Measurements from ENCODE around the gene NOS1. TPM values are rescaled to one million over a fixed set of nuclear protein-coding genes. Genes with fewer than 3 reads are reported as not detected.

Gene NOS1
- total and polyA plus RNA-seq, 11 donors = 0.01 to 0.40 (median 0.10) TPM; not detected in 1

DNA sequence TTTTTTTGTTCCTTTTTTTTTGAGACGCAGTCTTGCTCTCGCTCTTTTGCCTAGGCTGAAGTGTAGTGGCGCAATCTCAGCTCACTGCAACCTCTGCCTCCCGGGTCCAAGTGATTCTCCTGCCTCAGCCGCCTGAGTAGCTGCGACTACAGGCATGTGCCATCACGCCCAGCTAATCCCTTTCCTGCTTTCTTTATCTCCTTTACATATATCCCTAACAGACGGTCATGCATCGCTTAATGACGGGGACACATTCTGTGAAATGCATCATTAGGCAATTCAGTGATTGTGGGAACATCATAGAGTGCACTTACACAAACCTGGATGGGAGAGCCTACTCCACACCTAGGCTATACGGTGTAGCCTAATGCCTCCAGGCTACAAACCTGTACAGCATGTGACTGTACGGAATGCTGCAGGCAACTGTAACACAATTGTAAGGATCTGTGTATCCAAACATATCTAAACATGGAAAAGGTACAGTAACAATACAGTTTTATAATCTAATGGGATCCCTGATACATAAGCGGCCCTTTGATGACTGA lies 32.8 kb downstream of the NOS1 start:
- no peaks in the 10 kb centered on the region for H3K9me3 ChIP-seq
- no peak overlapping the region for H3K4me3 ChIP-seq
- WGBS, 4 donors = 66 to 78% (median 71%) methylated on average over 13 of the region's 13 CpGs
- peaks cover 0 to 51% (median 6%) of the 10 kb centered on the region in 9 donors for H3K27me3 ChIP-seq
- no peaks in the 10 kb centered on the region for H3K4me1 ChIP-seq
- TF ChIP-seq POLR2A (IDR thresholded peaks at IDR 0.05) (no peak), CTCF (IDR thresholded peaks at IDR 0.05) (no peak)
- intact Hi-C loops (cut with DNase I) = no loop called here
- ATAC-seq (no peak), DNase-seq (no peak)
- no peak overlapping the region for H3K27ac ChIP-seq
- H3K36me3 ChIP-seq = no peaks in the 10 kb centered on the region

GRCh38 chr12:117322428-117322827 lies 39.0 kb downstream of the NOS1 start:
- Histone ChIP-seq H3K4me1 (no peaks in the 10 kb centered on the region), H3K36me3 (no peaks in the 10 kb centered on the region), H3K27ac (no peak overlapping the region), H3K27me3 (peaks cover 0 to 21% (median 0%) of the 10 kb centered on the region in 9 donors), H3K9me3 (no peaks in the 10 kb centered on the region), H3K4me3 (no peak overlapping the region)
- no peak for TF ChIP-seq POLR2A (IDR thresholded peaks at IDR 0.05)
- TF ChIP-seq CTCF (IDR thresholded peaks at IDR 0.05) = no peak
- ATAC-seq (no peak), DNase-seq (no peak)
- WGBS, 4 donors = 44 to 55% (median 48%) methylated on average over 1 of the region's 1 CpG
- intact Hi-C loops (cut with DNase I) = no loop called here

- peaks cover 0 to 15% (median 0%) of the 10 kb centered on the region in 9 donors for H3K27me3 ChIP-seq
- peaks cover 0 to 5% (median under 1%) of the 10 kb centered on the region in 12 donors for H3K9me3 ChIP-seq
- WGBS, 4 donors = 68 to 77% (median 72%) methylated on average over 4 of the region's 4 CpGs
- H3K4me3 ChIP-seq = no peak overlapping the region
- TF ChIP-seq CTCF (IDR thresholded peaks at IDR 0.05) (no peak), POLR2A (IDR thresholded peaks at IDR 0.05) (no peak)
- DNase-seq (no peak), ATAC-seq (no peak)
- intact Hi-C loops (cut with DNase I) = no loop called here
- H3K36me3 ChIP-seq = no peaks in the 10 kb centered on the region
- no peak overlapping the region for H3K27ac ChIP-seq
- H3K4me1 ChIP-seq = no peaks in the 10 kb centered on the region
Measured at GRCh38 chr12:117321572-117321971, 39.9 kb downstream of the NOS1 start.

- Histone ChIP-seq H3K9me3 (peaks cover 0 to 14% (median 4%) of the 10 kb centered on the region in 12 donors), H3K4me3 (no peak overlapping the region), H3K27me3 (no peaks in the 10 kb centered on the region), H3K36me3 (no peaks in the 10 kb centered on the region), H3K27ac (no peak overlapping the region), H3K4me1 (no peaks in the 10 kb centered on the region)
- DNase-seq (no peak), ATAC-seq (no peak)
- 66 to 72% (median 67%) methylated on average over 9 of the region's 9 CpGs; no CpG with 5 or more reads in 1 of the 4 donors for WGBS, 4 donors
- TF ChIP-seq CTCF (IDR thresholded peaks at IDR 0.05) (no peak), POLR2A (IDR thresholded peaks at IDR 0.05) (no peak)
- intact Hi-C loops (cut with DNase I) = no loop called here
Measured at GRCh38 chr12:117318591-117318990, 42.8 kb downstream of the NOS1 start.
